ENCODE results near the gene HTATIP2. TPM values are rescaled to one million over a fixed set of nuclear protein-coding genes. Genes with fewer than 3 reads are reported as not detected.

HTATIP2 gene
- polyA plus RNA-seq, 1 donor from 2014 or later, result not detected

GRCh38 chr11:20387261-20388095 is 24.0 kb downstream of the HTATIP2 start, which contains the start of gene PRMT3:
Gene PRMT3, plus strand, starts transcription at chr11:20387716. Its CDS starts 31 bp downstream, at chr11:20387747.
- H3K27ac ChIP-seq (ENCODE audit: low read length), result peak within 1 kb of the TSS; percentile 76
- TF ChIP-seq CTCF (IDR thresholded peaks at IDR 0.05; ENCODE audit: poor library complexity, severe bottlenecking) (peak; percentile 100), RAD21 (conservative IDR thresholded peaks at IDR 0.05) (peak; percentile 88), TAF1 (IDR thresholded peaks at IDR 0.05; ENCODE audit: low read depth) (peak; percentile 38), POLR2AphosphoS5 (IDR thresholded peaks at IDR 0.05) (peak; percentile 82), REST (IDR thresholded peaks at IDR 0.05; ENCODE audit: borderline replicate concordance) (peak; percentile 65), SMC3 (conservative IDR thresholded peaks at IDR 0.05; ENCODE audit: poor library complexity) (peak; percentile 99), EP300 (conservative IDR thresholded peaks at IDR 0.05; ENCODE audit: poor library complexity, severe bottlenecking) (peak; percentile 74), EZH2 (IDR thresholded peaks at IDR 0.05; ENCODE audit: borderline replicate concordance, insufficient read depth, low read length, poor library complexity, severe bottlenecking) (no peak), MXI1 (conservative IDR thresholded peaks at IDR 0.05; ENCODE audit: poor library complexity, severe bottlenecking) (peak; percentile 99)

GRCh38 chr11:20388096-20389055 is 24.9 kb downstream of the HTATIP2 start:
- Histone ChIP-seq H3K27ac (ENCODE audit: low read length) (peak overlapping the region; percentile 56), H3K9me2 (ENCODE audit: insufficient read depth, low read length) (no peaks in the 10 kb centered on the region), H3K36me3 (ENCODE audit: insufficient read depth, low read length) (no peaks in the 10 kb centered on the region), H2AFZ (ENCODE audit: low read depth, low read length) (peak overlapping the region; percentile 81), H3K79me2 (replicated peaks; ENCODE audit: insufficient read depth, low read length) (no peaks in the 10 kb centered on the region), H3F3A (ENCODE audit: insufficient read depth, low read length, poor library complexity, severe bottlenecking) (no peaks in the 10 kb centered on the region), H3K9me3 (ENCODE audit: low read length) (no peaks in the 10 kb centered on the region), H4K20me1 (ENCODE audit: insufficient read depth) (no peaks in the 10 kb centered on the region), H3K27me3 (ENCODE audit: insufficient read depth, low read depth, low read length) (no peaks in the 10 kb centered on the region), H3K9ac (ENCODE audit: low read length) (peak overlapping the region; percentile 76), H3K4me3 (ENCODE audit: low read length) (peak overlapping the region; percentile 91), H3K4me2 (ENCODE audit: low read length) (peak overlapping the region; percentile 74)
- TF ChIP-seq POLR2AphosphoS5 (IDR thresholded peaks at IDR 0.05), result no peak
- no peak for TF ChIP-seq EZH2 (IDR thresholded peaks at IDR 0.05; ENCODE audit: borderline replicate concordance, insufficient read depth, low read length, poor library complexity, severe bottlenecking)
- no peak for TF ChIP-seq CTCF (IDR thresholded peaks at IDR 0.05; ENCODE audit: poor library complexity, severe bottlenecking)
- no peak for TF ChIP-seq TAF1 (IDR thresholded peaks at IDR 0.05; ENCODE audit: low read depth)
- no peak for TF ChIP-seq SMC3 (conservative IDR thresholded peaks at IDR 0.05; ENCODE audit: poor library complexity)
- TF ChIP-seq MXI1 (conservative IDR thresholded peaks at IDR 0.05; ENCODE audit: poor library complexity, severe bottlenecking), result no peak
- TF ChIP-seq RAD21 (conservative IDR thresholded peaks at IDR 0.05), result no peak
- TF ChIP-seq EP300 (conservative IDR thresholded peaks at IDR 0.05; ENCODE audit: poor library complexity, severe bottlenecking), result no peak
- no peak for TF ChIP-seq REST (IDR thresholded peaks at IDR 0.05; ENCODE audit: borderline replicate concordance)

More at GRCh38 chr11:20387261-20388095, 24.0 kb downstream of the HTATIP2 start, which contains the start of gene PRMT3:
- Histone ChIP-seq H3K9me3 (ENCODE audit: low read length) (no peaks in the 10 kb centered on the region), H4K20me1 (ENCODE audit: insufficient read depth) (no peaks in the 10 kb centered on the region), H3K36me3 (ENCODE audit: insufficient read depth, low read length) (no peaks in the 10 kb centered on the region), H3K4me2 (ENCODE audit: low read length) (peak within 1 kb of the TSS; percentile 74), H2AFZ (ENCODE audit: low read depth, low read length) (peak within 1 kb of the TSS; percentile 81), H3K9me2 (ENCODE audit: insufficient read depth, low read length) (no peaks in the 10 kb centered on the region), H3K4me3 (ENCODE audit: low read length) (peak within 1 kb of the TSS; percentile 91), H3K27me3 (ENCODE audit: insufficient read depth, low read depth, low read length) (no peaks in the 10 kb centered on the region), H3K79me2 (replicated peaks; ENCODE audit: insufficient read depth, low read length) (no peaks in the 10 kb centered on the region), H3F3A (ENCODE audit: insufficient read depth, low read length, poor library complexity, severe bottlenecking) (no peaks in the 10 kb centered on the region), H3K9ac (ENCODE audit: low read length) (peak within 1 kb of the TSS; percentile 76)
